ENCODE results near the gene HDDC2.

Gene HDDC2

DNA sequence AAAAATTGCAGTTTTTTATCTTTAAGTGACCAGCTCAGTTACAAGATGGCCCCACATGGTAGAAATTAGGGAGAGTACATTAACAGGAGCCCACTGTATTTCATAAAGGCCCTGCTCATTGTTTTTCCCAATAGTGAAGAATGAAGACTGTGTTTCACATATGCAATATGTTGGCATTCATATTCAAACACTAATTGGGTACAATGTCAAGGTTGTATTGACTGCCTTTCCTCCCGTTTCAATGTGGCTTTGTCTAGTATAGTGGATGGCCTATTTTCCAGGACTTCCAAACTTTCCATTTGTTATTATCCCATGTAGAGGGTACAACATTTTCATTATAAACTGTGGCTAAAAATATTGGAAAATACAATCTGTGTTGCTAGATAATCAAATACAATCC lies 51.3 kb downstream of the HDDC2 start:
- H3K4me3 ChIP-seq (ENCODE audit: low read length) = no peak overlapping the region
- TF ChIP-seq ZNF274 (IDR thresholded peaks at IDR 0.05; ENCODE audit: low read depth, low read length) = no peak

DNA sequence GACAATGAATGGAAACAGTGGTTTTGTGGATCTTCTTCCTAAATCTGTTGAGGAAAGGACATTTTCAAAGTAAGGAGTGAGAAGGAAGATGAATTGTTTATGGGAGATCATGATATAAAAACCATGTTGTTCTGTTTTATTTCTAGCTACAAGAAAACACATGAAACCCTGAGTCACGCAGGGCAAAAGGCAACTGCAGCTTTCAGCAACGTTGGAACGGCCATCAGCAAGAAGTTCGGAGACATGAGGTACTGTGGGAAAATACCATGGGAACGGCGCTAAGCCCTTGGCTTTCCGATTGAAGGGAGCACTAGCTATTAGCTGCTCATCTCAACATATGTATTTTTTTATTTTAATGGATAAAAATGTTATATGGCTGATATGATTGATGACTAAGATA lies 53.6 kb downstream of the HDDC2 start:
- no peak overlapping the region for H3K4me3 ChIP-seq (ENCODE audit: low read length)
- no peak for TF ChIP-seq ZNF274 (IDR thresholded peaks at IDR 0.05; ENCODE audit: low read depth, low read length)

DNA sequence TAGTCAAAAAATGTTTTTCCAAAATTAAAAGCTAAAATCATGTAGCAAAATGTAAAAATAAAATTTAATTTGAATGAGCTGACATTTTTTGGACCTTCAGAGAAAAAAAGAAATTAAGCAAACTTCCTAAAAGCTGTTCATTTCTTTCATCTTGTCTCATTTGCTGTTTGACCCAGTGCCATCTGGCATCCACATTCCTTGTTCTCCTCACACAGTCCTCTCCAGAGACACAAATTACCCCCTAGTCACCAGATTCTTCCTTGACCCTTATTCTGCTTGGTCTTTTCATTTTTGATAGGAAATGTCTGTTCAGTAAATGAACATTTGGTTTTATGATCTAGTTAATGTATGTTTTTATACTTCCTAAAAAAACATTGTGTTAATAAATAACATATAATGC lies 55.2 kb downstream of the HDDC2 start:
- no peak overlapping the region for H3K4me3 ChIP-seq (ENCODE audit: low read length)
- no peak for TF ChIP-seq ZNF274 (IDR thresholded peaks at IDR 0.05; ENCODE audit: low read depth, low read length)

- TF ChIP-seq ZNF274 (IDR thresholded peaks at IDR 0.05; ENCODE audit: low read depth, low read length) = no peak
- no peak overlapping the region for H3K4me3 ChIP-seq (ENCODE audit: low read length)
Measured at GRCh38 chr6:125245523-125246264, 56.1 kb downstream of the HDDC2 start.

GRCh38 chr6:125245109-125245508 lies 56.7 kb downstream of the HDDC2 start:
- no peak overlapping the region for H3K4me3 ChIP-seq (ENCODE audit: low read length)
- TF ChIP-seq ZNF274 (IDR thresholded peaks at IDR 0.05; ENCODE audit: low read depth, low read length) = no peak

- H3K4me3 ChIP-seq (ENCODE audit: low read length) = no peak overlapping the region
- TF ChIP-seq ZNF274 (IDR thresholded peaks at IDR 0.05; ENCODE audit: low read depth, low read length) = no peak
Measured at GRCh38 chr6:125237764-125238163, 64.0 kb downstream of the HDDC2 start.

DNA sequence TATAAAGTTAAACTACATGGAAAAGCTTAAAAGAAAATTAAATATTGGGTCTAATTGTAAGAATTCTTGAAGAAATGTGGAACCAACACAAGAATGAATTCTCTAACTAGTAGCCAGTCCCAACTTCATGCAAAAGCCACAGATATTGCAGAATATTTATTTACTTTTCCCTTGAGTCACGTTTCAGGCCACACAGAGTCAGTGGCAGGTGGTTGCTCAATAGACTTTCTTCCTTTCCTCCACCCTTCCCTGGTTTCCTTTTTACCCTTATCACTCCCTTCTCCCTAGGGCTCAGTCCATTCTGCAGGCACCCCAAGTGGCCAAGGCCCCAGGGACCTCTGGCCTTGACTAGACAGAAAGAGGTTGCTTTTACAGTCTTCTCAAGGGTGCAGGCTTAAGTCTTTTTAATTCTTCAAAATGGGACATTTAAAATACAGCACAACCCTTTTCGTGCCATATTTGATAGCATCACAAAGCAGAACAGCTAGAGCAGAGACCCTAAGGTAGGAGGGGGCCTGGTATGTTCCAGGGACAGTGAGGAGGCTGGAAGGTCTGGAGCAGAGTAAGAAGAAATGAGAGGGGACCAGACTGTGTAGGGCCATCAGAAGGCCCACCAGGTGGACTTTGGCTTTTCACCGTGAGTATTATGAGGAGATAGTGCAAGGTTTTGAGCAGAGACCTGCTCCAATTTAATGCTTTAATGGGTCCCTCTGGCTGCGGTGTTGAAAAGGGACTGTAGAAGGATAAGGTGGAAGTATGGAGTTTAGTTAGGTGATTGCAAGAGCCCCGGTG lies 65.0 kb downstream of the HDDC2 start:
- no peak for TF ChIP-seq ZNF274 (IDR thresholded peaks at IDR 0.05; ENCODE audit: low read depth, low read length)
- H3K4me3 ChIP-seq (ENCODE audit: low read length) = no peak overlapping the region

DNA sequence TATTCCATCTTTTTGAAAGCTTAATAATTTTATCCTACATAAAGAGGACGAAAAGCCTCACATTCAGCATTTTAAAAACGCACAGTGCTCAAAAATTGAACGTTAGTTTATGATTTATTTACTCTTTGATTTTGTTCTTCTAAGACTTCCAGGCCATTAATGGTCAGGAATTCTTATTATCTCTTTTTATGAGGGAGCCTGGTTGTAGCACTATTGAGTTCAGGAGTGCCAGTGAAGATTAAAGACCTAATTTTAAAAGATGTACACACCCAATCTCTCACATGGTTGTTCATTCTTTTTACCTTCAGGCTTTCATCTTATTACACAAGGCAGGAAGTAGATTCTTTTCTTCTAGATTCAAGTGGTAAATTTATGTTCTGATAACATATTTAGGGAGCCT lies 68.6 kb downstream of the HDDC2 start:
- H3K4me3 ChIP-seq (ENCODE audit: low read length) = no peak overlapping the region
- TF ChIP-seq ZNF274 (IDR thresholded peaks at IDR 0.05; ENCODE audit: low read depth, low read length) = no peak

GRCh38 chr6:125232466-125232865 lies 69.3 kb downstream of the HDDC2 start:
- H3K4me3 ChIP-seq (ENCODE audit: low read length) = no peak overlapping the region
- no peak for TF ChIP-seq ZNF274 (IDR thresholded peaks at IDR 0.05; ENCODE audit: low read depth, low read length)

DNA sequence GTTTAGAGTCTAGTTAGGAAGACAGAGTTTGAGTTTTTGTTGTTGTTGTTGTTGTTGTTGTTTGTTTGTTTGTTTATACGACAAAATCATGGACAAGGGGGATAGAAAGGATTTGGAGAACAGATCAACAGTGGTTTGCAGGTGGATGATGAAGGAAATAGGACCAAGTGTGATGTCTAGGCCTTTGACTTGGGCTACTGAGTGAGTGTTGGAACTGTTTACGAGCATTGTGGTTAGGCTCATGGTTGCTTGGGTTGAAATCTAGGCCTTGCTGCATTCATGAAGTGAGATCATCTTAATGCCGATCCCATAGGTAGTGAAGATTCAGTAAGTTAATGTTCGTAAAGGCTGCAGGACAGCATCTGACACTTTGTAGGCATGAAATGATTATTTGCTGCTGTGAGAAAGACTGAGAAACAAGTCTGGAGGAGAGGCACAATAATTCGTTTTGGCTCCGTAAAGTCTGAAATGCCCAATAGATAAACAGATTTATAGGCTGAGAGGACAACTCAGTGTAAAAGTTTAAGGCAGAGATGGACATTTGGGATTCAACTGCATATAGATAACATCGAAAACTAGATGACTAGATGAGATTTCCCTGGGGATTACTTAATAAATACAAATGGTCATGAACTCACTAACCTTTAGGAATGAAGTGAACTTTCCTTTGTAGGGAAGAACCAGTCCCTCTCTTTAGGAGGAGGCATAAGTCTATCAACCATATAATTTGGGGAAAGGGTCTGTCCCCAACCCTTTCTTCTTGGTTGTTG lies 70.0 kb downstream of the HDDC2 start:
- no peak overlapping the region for H3K4me3 ChIP-seq (ENCODE audit: low read length)
- no peak for TF ChIP-seq ZNF274 (IDR thresholded peaks at IDR 0.05; ENCODE audit: low read depth, low read length)

DNA sequence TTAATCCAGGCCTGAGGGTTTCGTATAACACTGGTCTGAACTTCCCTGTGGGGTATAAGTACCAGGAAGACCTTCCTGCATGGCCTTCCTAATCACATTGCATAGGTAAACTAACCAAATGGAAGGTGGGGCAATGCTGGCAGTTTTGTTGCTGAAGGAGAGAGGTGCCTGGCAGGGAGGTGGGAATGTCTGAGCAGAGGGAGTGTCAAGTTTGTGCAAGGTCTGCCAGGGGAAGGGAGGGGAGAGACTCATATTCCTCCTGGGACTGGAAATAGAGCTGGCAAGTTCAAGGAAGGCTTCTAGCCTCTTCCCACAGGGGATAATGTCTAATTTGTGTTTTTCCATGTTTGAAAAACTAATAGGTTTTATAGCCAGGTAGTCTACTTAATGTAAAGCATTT lies 70.6 kb downstream of the HDDC2 start:
- TF ChIP-seq ZNF274 (IDR thresholded peaks at IDR 0.05; ENCODE audit: low read depth, low read length) = no peak

GRCh38 chr6:125230674-125231073 lies 71.1 kb downstream of the HDDC2 start:
- H3K4me3 ChIP-seq (ENCODE audit: low read length) = no peak overlapping the region
- TF ChIP-seq ZNF274 (IDR thresholded peaks at IDR 0.05; ENCODE audit: low read depth, low read length) = no peak

More for the DNA sequence above, 70.6 kb downstream of the HDDC2 start:
- no peak overlapping the region for H3K4me3 ChIP-seq (ENCODE audit: low read length)

GRCh38 chr6:125228981-125229479 lies 72.7 kb downstream of the HDDC2 start:
- no peak for TF ChIP-seq ZNF274 (IDR thresholded peaks at IDR 0.05; ENCODE audit: low read depth, low read length)
- no peak overlapping the region for H3K4me3 ChIP-seq (ENCODE audit: low read length)

DNA sequence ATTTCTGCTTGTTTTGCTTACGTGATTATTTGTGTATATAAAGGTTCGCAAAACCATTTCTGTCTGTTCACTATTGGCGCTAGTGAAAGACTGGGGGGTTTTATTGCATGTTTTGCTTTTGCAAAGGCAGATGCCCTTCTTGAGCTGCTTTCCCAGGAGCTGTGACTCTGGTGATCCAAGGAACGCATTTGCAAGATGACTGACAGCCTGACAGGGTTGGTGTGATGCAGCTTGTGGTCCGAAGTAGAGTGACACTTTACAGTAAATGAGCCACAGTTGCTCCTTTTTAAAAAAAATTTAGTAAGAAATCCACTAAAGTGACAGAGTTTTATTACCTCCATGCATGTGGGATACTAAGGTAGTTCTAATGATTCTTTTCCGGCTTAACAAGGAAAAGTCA lies 74.5 kb downstream of the HDDC2 start:
- H3K4me3 ChIP-seq (ENCODE audit: low read length) = no peak overlapping the region
- no peak for TF ChIP-seq ZNF274 (IDR thresholded peaks at IDR 0.05; ENCODE audit: low read depth, low read length)
